Epithelial cell of esophagus (primary cell): Measurements from ENCODE around the gene ZDHHC1.

ENCODE experiments used
- DNase-seq: peaks from one replicate; pipeline ENCODE4 v3.0.0; 2010; ENCODE audit warnings: low read depth
- H3K4me3 ChIP-seq: 2 replicates; pipeline ENCODE4 v1.5.1; 2011; ENCODE audit warnings: mild to moderate bottlenecking, low read length, control low read depth
- CTCF ChIP-seq: IDR thresholded peaks from 2 replicates; pipeline ENCODE4 v1.5.1; 2011; ENCODE audit warnings: low read depth, mild to moderate bottlenecking, low read length, control low read depth, inconsistent platforms; ENCODE audit not compliant: insufficient read depth; ENCODE audit errors: missing control alignments

Gene ZDHHC1

GRCh38 chr16:67460961-67461360 is 44.7 kb upstream of the ZDHHC1 start:
- TF ChIP-seq CTCF = no peak
- no peak overlapping the region for H3K4me3 ChIP-seq
- no peak for DNase-seq

- TF ChIP-seq CTCF = no peak
- H3K4me3 ChIP-seq = no peak overlapping the region
- no peak for DNase-seq
Observed at GRCh38 chr16:67460168-67460567, 43.9 kb upstream of the ZDHHC1 start.

GRCh38 chr16:67459861-67460150 is 43.5 kb upstream of the ZDHHC1 start:
- no peak for DNase-seq
- no peak for TF ChIP-seq CTCF
- no peak overlapping the region for H3K4me3 ChIP-seq

- no peak overlapping the region for H3K4me3 ChIP-seq
- TF ChIP-seq CTCF = no peak
Observed at GRCh38 chr16:67459066-67459860, 43.0 kb upstream of the ZDHHC1 start.

GRCh38 chr16:67458121-67458641 is 41.9 kb upstream of the ZDHHC1 start:
- TF ChIP-seq CTCF = no peak
- DNase-seq = no peak
- H3K4me3 ChIP-seq = no peak overlapping the region

More at GRCh38 chr16:67459066-67459860, 43.0 kb upstream of the ZDHHC1 start:
- no peak for DNase-seq

- H3K4me3 ChIP-seq = no peak overlapping the region
- DNase-seq = no peak
- no peak for TF ChIP-seq CTCF
Observed at GRCh38 chr16:67457611-67458010, 41.3 kb upstream of the ZDHHC1 start.
